SK-N-SH treated with all-trans-retinoic acid at 6 μM for 48 hours (cell line): ENCODE data around the gene RPS6KC1.

Experiments
- ATAC-seq: fragments of 200-7000 bp; cut with Tn5 transposase; 3 replicates; pipeline ENCODE4 v1.9.1; 2020; ENCODE audit warnings: mild to moderate bottlenecking, moderate library complexity
- ARNTL ChIP-seq: fragments of 450-650 bp; formaldehyde crosslinking; IDR thresholded peaks from 2 replicates; pipeline ENCODE4 v1.5.0; 2020; ENCODE audit warnings: low read depth, mild to moderate bottlenecking, moderate library complexity, borderline replicate concordance
- BACH2 ChIP-seq: fragments of 250-450 bp; sonication (Bioruptor Pico); IDR thresholded peaks from 2 replicates; pipeline ENCODE4 v1.9.0; 2021; ENCODE audit warnings: mild to moderate bottlenecking, borderline replicate concordance
- CSDC2 ChIP-seq: fragments of 250-450 bp; sonication (Bioruptor Pico); IDR thresholded peaks from 2 replicates; pipeline ENCODE4 v1.5.0; 2020; ENCODE audit warnings: mild to moderate bottlenecking, moderate library complexity
- ESRRG ChIP-seq: fragments of 250-450 bp; sonication (Bioruptor Pico); IDR thresholded peaks from 2 replicates; pipeline ENCODE4 v1.6.1; 2021; ENCODE audit warnings: mild to moderate bottlenecking
- ISL1 ChIP-seq: fragments of 250-450 bp; sonication (Bioruptor Pico); IDR thresholded peaks from 2 replicates; pipeline ENCODE4 v2.1.2; 2022; ENCODE audit warnings: mild to moderate bottlenecking, moderate library complexity
- OSR1 ChIP-seq: fragments of 250-450 bp; sonication (Bioruptor Pico); IDR thresholded peaks from 2 replicates; pipeline ENCODE4 v1.8.0; 2022; ENCODE audit warnings: moderate library complexity, mild to moderate bottlenecking, inconsistent platforms
- PPARA ChIP-seq: fragments of 250-450 bp; sonication (Bioruptor Pico); IDR thresholded peaks from 2 replicates; pipeline ENCODE4 v1.5.0; 2020; ENCODE audit warnings: mild to moderate bottlenecking, borderline replicate concordance
- RARB ChIP-seq: fragments of 250-450 bp; sonication (Bioruptor Pico); IDR thresholded peaks from 2 replicates; pipeline ENCODE4 v1.8.0; 2021; ENCODE audit warnings: mild to moderate bottlenecking, moderate library complexity
- TOX ChIP-seq: fragments of 250-450 bp; sonication (Bioruptor Pico); IDR thresholded peaks from 2 replicates; pipeline ENCODE4 v1.8.0; 2021; ENCODE audit warnings: mild to moderate bottlenecking, moderate library complexity, borderline replicate concordance
- ZC3H10 ChIP-seq: fragments of 250-450 bp; sonication (Bioruptor Pico); IDR thresholded peaks from 2 replicates; pipeline ENCODE4 v1.5.1; 2021; ENCODE audit warnings: mild to moderate bottlenecking, moderate library complexity
- ZFP3 ChIP-seq: fragments of 250-450 bp; sonication (Bioruptor Pico); IDR thresholded peaks from 2 replicates; pipeline ENCODE4 v1.5.0; 2020; ENCODE audit warnings: mild to moderate bottlenecking, moderate library complexity
- ZFP30 ChIP-seq: fragments of 450-650 bp; formaldehyde crosslinking; IDR thresholded peaks from 2 replicates; pipeline ENCODE4 v1.5.0; 2022; ENCODE audit warnings: mild to moderate bottlenecking, moderate library complexity
- ZNF565 ChIP-seq: fragments of 450-650 bp; formaldehyde crosslinking; conservative IDR thresholded peaks from 2 replicates; pipeline ENCODE4 v1.5.0; 2020; ENCODE audit warnings: low read depth, mild to moderate bottlenecking, moderate library complexity
- ZNF70 ChIP-seq: fragments of 450-650 bp; formaldehyde crosslinking; IDR thresholded peaks from 2 replicates; pipeline ENCODE4 v1.5.0; 2020; ENCODE audit warnings: mild to moderate bottlenecking, moderate library complexity
- ZNF8 ChIP-seq: fragments of 450-650 bp; formaldehyde crosslinking; IDR thresholded peaks from 2 replicates; pipeline ENCODE4 v1.5.0; 2020; ENCODE audit warnings: mild to moderate bottlenecking, moderate library complexity
- TF ChIP-seq, protein P1 (sequence below): fragments of 250-450 bp; sonication (Bioruptor Pico); IDR thresholded peaks from 2 replicates; pipeline ENCODE4 v1.8.0; 2020; ENCODE audit warnings: mild to moderate bottlenecking, moderate library complexity, borderline replicate concordance
- TF ChIP-seq, protein P2 (sequence below): fragments of 250-450 bp; sonication (Bioruptor Pico); IDR thresholded peaks from 2 replicates; pipeline ENCODE4 v1.5.0; 2020; ENCODE audit warnings: mild to moderate bottlenecking, moderate library complexity
- TF ChIP-seq, protein P3 (sequence below): fragments of 250-450 bp; sonication (Bioruptor Pico); IDR thresholded peaks from 2 replicates; pipeline ENCODE4 v1.5.1; 2020; ENCODE audit warnings: low read depth, mild to moderate bottlenecking, moderate library complexity
- TF ChIP-seq, protein P4 (sequence below): fragments of 250-450 bp; sonication (Bioruptor Pico); IDR thresholded peaks from 2 replicates; pipeline ENCODE4 v1.5.1; 2021; ENCODE audit warnings: mild to moderate bottlenecking, moderate library complexity
- TF ChIP-seq, protein P5 (sequence below): fragments of 250-450 bp; sonication (Bioruptor Pico); IDR thresholded peaks from 2 replicates; pipeline ENCODE4 v1.8.0; 2021; ENCODE audit warnings: low read depth, mild to moderate bottlenecking, moderate library complexity, borderline replicate concordance

RPS6KC1 gene

DNA sequence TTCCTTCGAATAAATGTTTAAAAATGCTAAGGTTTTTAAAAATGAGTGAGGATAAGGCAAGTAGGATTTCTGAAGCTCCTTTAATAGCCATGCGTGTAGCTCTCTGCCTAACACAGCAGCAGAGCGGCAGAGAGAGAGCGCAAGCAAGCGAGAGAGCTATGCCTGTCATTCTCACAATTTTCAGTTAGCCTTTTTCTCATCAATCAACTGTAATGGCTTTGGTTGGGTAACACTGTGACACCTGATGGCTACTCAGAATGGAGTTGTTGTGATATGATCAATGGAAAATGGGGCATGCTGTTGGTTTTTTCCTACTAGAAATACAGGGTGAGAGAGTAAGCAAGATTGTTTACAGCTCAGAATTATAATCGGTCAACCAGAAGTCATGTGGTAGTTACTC is 198.4 kb downstream of the RPS6KC1 start:
- no peak for ATAC-seq
- TF ChIP-seq BACH2 (no peak), TOX (CRISPR knock-in tag) (no peak)
- TF ChIP-seq, protein P1, sequence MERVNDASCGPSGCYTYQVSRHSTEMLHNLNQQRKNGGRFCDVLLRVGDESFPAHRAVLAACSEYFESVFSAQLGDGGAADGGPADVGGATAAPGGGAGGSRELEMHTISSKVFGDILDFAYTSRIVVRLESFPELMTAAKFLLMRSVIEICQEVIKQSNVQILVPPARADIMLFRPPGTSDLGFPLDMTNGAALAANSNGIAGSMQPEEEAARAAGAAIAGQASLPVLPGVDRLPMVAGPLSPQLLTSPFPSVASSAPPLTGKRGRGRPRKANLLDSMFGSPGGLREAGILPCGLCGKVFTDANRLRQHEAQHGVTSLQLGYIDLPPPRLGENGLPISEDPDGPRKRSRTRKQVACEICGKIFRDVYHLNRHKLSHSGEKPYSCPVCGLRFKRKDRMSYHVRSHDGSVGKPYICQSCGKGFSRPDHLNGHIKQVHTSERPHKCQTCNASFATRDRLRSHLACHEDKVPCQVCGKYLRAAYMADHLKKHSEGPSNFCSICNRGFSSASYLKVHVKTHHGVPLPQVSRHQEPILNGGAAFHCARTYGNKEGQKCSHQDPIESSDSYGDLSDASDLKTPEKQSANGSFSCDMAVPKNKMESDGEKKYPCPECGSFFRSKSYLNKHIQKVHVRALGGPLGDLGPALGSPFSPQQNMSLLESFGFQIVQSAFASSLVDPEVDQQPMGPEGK: no peak
- TF ChIP-seq, all 23 proteins: peak for 0

DNA sequence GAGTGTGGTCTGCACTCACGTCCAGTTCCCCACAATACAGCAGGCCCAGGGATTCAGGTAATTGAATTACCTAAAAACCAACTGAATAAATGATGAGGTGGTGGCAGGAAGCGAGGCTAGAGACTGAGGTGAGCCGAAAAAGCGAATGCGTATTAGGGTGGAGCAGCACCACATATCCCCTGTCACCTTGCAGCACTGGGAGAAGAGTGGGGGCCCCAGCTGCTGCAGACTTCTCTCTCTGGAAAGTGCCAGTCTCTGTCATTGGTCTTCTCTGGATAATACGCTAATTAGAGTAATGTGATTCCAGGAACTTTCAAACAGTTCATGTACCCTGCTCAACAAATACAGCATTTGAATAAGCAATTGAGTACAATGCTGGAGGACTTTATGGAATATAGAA is 199.0 kb downstream of the RPS6KC1 start:
- no peak for ATAC-seq
- TF ChIP-seq, protein P2, sequence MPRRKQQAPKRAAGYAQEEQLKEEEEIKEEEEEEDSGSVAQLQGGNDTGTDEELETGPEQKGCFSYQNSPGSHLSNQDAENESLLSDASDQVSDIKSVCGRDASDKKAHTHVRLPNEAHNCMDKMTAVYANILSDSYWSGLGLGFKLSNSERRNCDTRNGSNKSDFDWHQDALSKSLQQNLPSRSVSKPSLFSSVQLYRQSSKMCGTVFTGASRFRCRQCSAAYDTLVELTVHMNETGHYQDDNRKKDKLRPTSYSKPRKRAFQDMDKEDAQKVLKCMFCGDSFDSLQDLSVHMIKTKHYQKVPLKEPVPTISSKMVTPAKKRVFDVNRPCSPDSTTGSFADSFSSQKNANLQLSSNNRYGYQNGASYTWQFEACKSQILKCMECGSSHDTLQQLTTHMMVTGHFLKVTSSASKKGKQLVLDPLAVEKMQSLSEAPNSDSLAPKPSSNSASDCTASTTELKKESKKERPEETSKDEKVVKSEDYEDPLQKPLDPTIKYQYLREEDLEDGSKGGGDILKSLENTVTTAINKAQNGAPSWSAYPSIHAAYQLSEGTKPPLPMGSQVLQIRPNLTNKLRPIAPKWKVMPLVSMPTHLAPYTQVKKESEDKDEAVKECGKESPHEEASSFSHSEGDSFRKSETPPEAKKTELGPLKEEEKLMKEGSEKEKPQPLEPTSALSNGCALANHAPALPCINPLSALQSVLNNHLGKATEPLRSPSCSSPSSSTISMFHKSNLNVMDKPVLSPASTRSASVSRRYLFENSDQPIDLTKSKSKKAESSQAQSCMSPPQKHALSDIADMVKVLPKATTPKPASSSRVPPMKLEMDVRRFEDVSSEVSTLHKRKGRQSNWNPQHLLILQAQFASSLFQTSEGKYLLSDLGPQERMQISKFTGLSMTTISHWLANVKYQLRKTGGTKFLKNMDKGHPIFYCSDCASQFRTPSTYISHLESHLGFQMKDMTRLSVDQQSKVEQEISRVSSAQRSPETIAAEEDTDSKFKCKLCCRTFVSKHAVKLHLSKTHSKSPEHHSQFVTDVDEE (CRISPR knock-in tag): no peak
- TF ChIP-seq ZC3H10 (CRISPR knock-in tag): no peak
- TF ChIP-seq, protein P1: no peak
- TF ChIP-seq CSDC2 (CRISPR knock-in tag): no peak
- no peak for TF ChIP-seq ZNF8 (CRISPR knock-in tag)
- no peak for TF ChIP-seq ZNF70 (CRISPR knock-in tag)
- TF ChIP-seq, protein P3, sequence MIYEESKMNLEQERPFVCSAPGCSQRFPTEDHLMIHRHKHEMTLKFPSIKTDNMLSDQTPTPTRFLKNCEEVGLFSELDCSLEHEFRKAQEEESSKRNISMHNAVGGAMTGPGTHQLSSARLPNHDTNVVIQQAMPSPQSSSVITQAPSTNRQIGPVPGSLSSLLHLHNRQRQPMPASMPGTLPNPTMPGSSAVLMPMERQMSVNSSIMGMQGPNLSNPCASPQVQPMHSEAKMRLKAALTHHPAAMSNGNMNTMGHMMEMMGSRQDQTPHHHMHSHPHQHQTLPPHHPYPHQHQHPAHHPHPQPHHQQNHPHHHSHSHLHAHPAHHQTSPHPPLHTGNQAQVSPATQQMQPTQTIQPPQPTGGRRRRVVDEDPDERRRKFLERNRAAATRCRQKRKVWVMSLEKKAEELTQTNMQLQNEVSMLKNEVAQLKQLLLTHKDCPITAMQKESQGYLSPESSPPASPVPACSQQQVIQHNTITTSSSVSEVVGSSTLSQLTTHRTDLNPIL (CRISPR knock-in tag): no peak
- no peak for TF ChIP-seq ARNTL (CRISPR knock-in tag)
- no peak for TF ChIP-seq ESRRG (CRISPR knock-in tag)
- no peak for TF ChIP-seq RARB (CRISPR knock-in tag)
- TF ChIP-seq PPARA (CRISPR knock-in tag): no peak
- TF ChIP-seq, protein P4, sequence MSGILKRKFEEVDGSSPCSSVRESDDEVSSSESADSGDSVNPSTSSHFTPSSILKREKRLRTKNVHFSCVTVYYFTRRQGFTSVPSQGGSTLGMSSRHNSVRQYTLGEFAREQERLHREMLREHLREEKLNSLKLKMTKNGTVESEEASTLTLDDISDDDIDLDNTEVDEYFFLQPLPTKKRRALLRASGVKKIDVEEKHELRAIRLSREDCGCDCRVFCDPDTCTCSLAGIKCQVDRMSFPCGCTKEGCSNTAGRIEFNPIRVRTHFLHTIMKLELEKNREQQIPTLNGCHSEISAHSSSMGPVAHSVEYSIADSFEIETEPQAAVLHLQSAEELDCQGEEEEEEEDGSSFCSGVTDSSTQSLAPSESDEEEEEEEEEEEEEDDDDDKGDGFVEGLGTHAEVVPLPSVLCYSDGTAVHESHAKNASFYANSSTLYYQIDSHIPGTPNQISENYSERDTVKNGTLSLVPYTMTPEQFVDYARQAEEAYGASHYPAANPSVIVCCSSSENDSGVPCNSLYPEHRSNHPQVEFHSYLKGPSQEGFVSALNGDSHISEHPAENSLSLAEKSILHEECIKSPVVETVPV: no peak
- no peak for TF ChIP-seq ZFP30 (CRISPR knock-in tag)
- TF ChIP-seq TOX (CRISPR knock-in tag): no peak
- TF ChIP-seq ZFP3: no peak
- TF ChIP-seq ISL1 (CRISPR knock-in tag): no peak
- TF ChIP-seq BACH2: no peak
- no peak for TF ChIP-seq OSR1 (CRISPR knock-in tag)
- TF ChIP-seq, protein P5, sequence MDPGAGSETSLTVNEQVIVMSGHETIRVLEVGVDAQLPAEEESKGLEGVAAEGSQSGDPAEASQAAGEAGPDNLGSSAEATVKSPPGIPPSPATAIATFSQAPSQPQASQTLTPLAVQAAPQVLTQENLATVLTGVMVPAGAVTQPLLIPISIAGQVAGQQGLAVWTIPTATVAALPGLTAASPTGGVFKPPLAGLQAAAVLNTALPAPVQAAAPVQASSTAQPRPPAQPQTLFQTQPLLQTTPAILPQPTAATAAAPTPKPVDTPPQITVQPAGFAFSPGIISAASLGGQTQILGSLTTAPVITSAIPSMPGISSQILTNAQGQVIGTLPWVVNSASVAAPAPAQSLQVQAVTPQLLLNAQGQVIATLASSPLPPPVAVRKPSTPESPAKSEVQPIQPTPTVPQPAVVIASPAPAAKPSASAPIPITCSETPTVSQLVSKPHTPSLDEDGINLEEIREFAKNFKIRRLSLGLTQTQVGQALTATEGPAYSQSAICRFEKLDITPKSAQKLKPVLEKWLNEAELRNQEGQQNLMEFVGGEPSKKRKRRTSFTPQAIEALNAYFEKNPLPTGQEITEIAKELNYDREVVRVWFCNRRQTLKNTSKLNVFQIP (CRISPR knock-in tag): no peak
- TF ChIP-seq ZNF565 (CRISPR knock-in tag): no peak

DNA sequence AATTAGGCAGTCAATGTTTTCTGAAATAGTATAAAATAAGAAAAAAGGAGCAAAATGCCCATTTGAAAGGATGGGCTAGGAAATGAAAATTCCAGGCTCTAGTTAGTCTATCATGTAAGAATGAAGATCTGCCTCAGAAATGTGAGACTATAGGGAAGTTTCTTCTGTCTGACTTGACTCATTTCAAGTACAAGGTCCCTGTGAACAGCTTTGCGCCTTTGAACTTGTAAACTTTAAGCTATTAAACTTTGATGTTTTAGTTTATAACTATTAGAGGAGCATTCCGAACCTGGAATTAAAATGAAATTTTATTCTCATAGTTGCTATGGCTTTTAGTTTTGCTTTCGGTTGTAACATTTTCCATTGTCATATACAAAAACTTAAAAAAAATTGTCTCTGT is 199.4 kb downstream of the RPS6KC1 start:
- no peak for ATAC-seq
- TF ChIP-seq ESRRG (CRISPR knock-in tag) (no peak), ISL1 (CRISPR knock-in tag) (no peak), RARB (CRISPR knock-in tag) (no peak), PPARA (CRISPR knock-in tag) (no peak), BACH2 (no peak), ZNF565 (CRISPR knock-in tag) (no peak), ZNF70 (CRISPR knock-in tag) (no peak)
- TF ChIP-seq, protein P3 (CRISPR knock-in tag): no peak
- TF ChIP-seq, protein P1: no peak
